Activated naive CD4-positive, alpha-beta T cell treated with anti-CD3 and anti-CD28 coated beads, Interleukin-2, amount 50 U/mL, for 72 hours (primary cell): ENCODE data around the gene KHDC1L. TPM values are rescaled to one million over a fixed set of nuclear protein-coding genes. Genes with fewer than 3 reads are reported as not detected.
A peak's percentile ranks its signal among the peaks of the same experiment; 100 is the strongest.
"Not testable (repeated sequence)": the region's sequence is repeated elsewhere in the genome, so short reads cannot be mapped to it uniquely, and the experiment has no call there.

Source experiments
- ATAC-seq, 2 donors: fragments of 150-1000 bp; cut with Tn5 transposase; 2 replicates each; pipeline ENCODE4 v1.10.0; 2021; ENCODE audit warnings: mild to moderate bottlenecking in 2 of 2, moderate library complexity in 2 of 2
- DNase-seq, 2 donors: peaks; one replicate each; pipeline ENCODE4 v3.0.0; 2021 to 2022; ENCODE audit warnings: low spot score in 2 of 2
- H3K27ac Mint-ChIP-seq, 2 donors: one replicate each; pipeline ENCODE4 v1.8.0; 2022; ENCODE audit warnings: mild to moderate bottlenecking in 2 of 2, mixed read lengths in 2 of 2
- H3K36me3 Mint-ChIP-seq, 2 donors: one replicate each; pipeline ENCODE4 v1.8.0; 2022; ENCODE audit warnings: mixed read lengths in 2 of 2
- H3K9me3 Mint-ChIP-seq, 2 donors: one replicate each; pipeline ENCODE4 v1.8.0; 2022; ENCODE audit warnings: mixed read lengths in 2 of 2
- total RNA-seq, 2 donors: library from RNA; stranded (reverse); gene quantifications; one replicate each; pipeline ENCODE4 v1.2.3, GENCODE V29; 2022

KHDC1L gene
- total RNA-seq, 2 donors from 2014 or later = not detected

- DNase-seq = no peak
- no peak overlapping the region for H3K27ac Mint-ChIP-seq
- no peaks in the 10 kb centered on the region for H3K9me3 Mint-ChIP-seq
- no peak for ATAC-seq
- no peaks in the 10 kb centered on the region for H3K36me3 Mint-ChIP-seq
Observed at GRCh38 chr6:73231986-73232391, 6.7 kb upstream of the KHDC1L start.

GRCh38 chr6:73227606-73228255 lies 2.4 kb upstream of the KHDC1L start:
- Mint-ChIP-seq H3K36me3 (no peaks in the 10 kb centered on the region), H3K9me3 (no peaks in the 10 kb centered on the region), H3K27ac (no peak overlapping the region)
- DNase-seq (no peak), ATAC-seq (no peak)

GRCh38 chr6:73216859-73217258 lies 8.4 kb downstream of the KHDC1L start:
- peaks cover 0 to 4% of the 10 kb centered on the region in 2 donors for H3K9me3 Mint-ChIP-seq
- ATAC-seq (no peak), DNase-seq (no peak)
- H3K36me3 Mint-ChIP-seq = no peaks in the 10 kb centered on the region
- H3K27ac Mint-ChIP-seq = no peak overlapping the region

GRCh38 chr6:73209117-73209516 lies 16.2 kb downstream of the KHDC1L start:
- DNase-seq (no peak), ATAC-seq (no peak)

GRCh38 chr6:73207221-73207837 lies 18.0 kb downstream of the KHDC1L start:
- H3K27ac Mint-ChIP-seq = no peak overlapping the region
- H3K9me3 Mint-ChIP-seq = no peaks in the 10 kb centered on the region

More at GRCh38 chr6:73209117-73209516, 16.2 kb downstream of the KHDC1L start:
- Mint-ChIP-seq H3K36me3 (no peaks in the 10 kb centered on the region), H3K27ac (no peak overlapping the region), H3K9me3 (no peaks in the 10 kb centered on the region)

GRCh38 chr6:73204252-73204651 lies 21.0 kb downstream of the KHDC1L start:
- Mint-ChIP-seq H3K27ac (no peak overlapping the region), H3K36me3 (no peaks in the 10 kb centered on the region), H3K9me3 (no peaks in the 10 kb centered on the region)
- no peak for ATAC-seq
- DNase-seq = no peak

More at GRCh38 chr6:73207221-73207837, 18.0 kb downstream of the KHDC1L start:
- no peaks in the 10 kb centered on the region for H3K36me3 Mint-ChIP-seq
- ATAC-seq (no peak), DNase-seq (no peak)

- H3K27ac Mint-ChIP-seq = no peak overlapping the region
- H3K36me3 Mint-ChIP-seq = no peaks in the 10 kb centered on the region
- no peaks in the 10 kb centered on the region for H3K9me3 Mint-ChIP-seq
- DNase-seq (no peak), ATAC-seq (no peak)
Observed at GRCh38 chr6:73203098-73203497, 22.2 kb downstream of the KHDC1L start.

GRCh38 chr6:73200735-73201134 lies 24.6 kb downstream of the KHDC1L start:
- ATAC-seq = no peak
- no peaks in the 10 kb centered on the region for H3K9me3 Mint-ChIP-seq
- no peaks in the 10 kb centered on the region for H3K36me3 Mint-ChIP-seq
- H3K27ac Mint-ChIP-seq = no peak overlapping the region
- no peak for DNase-seq

GRCh38 chr6:73200247-73200646 lies 25.0 kb downstream of the KHDC1L start:
- H3K9me3 Mint-ChIP-seq = no peaks in the 10 kb centered on the region
- H3K36me3 Mint-ChIP-seq = no peaks in the 10 kb centered on the region
- no peak for DNase-seq
- ATAC-seq = no peak
- no peak overlapping the region for H3K27ac Mint-ChIP-seq

- no peaks in the 10 kb centered on the region for H3K36me3 Mint-ChIP-seq
- DNase-seq (no peak), ATAC-seq (no peak)
- no peak overlapping the region for H3K27ac Mint-ChIP-seq
- H3K9me3 Mint-ChIP-seq = no peaks in the 10 kb centered on the region
Observed at GRCh38 chr6:73194744-73195143, 30.6 kb downstream of the KHDC1L start.

GRCh38 chr6:73193302-73193701 lies 32.0 kb downstream of the KHDC1L start:
- ATAC-seq, H3K36me3 Mint-ChIP-seq, H3K9me3 Mint-ChIP-seq, DNase-seq, H3K27ac Mint-ChIP-seq: not testable (repeated sequence)

- no peaks in the 10 kb centered on the region for H3K9me3 Mint-ChIP-seq
- DNase-seq (no peak), ATAC-seq (no peak)
- H3K36me3 Mint-ChIP-seq = no peaks in the 10 kb centered on the region
- H3K27ac Mint-ChIP-seq = no peak overlapping the region
Observed at GRCh38 chr6:73182021-73182607, 43.2 kb downstream of the KHDC1L start.

GRCh38 chr6:73180763-73181619 lies 44.3 kb downstream of the KHDC1L start:
- Mint-ChIP-seq H3K36me3 (no peaks in the 10 kb centered on the region), H3K27ac (no peak overlapping the region), H3K9me3 (no peaks in the 10 kb centered on the region)
- ATAC-seq (peak; percentile 69 to 89), DNase-seq (no peak)

GRCh38 chr6:73180076-73180738 lies 45.1 kb downstream of the KHDC1L start:
- Mint-ChIP-seq H3K27ac (peak overlapping the region in 1 of 2 donors; percentile 27), H3K9me3 (no peaks in the 10 kb centered on the region), H3K36me3 (no peaks in the 10 kb centered on the region)
- ATAC-seq (no peak), DNase-seq (no peak)

GRCh38 chr6:73177221-73177944 lies 47.9 kb downstream of the KHDC1L start:
- Mint-ChIP-seq H3K9me3 (no peaks in the 10 kb centered on the region), H3K27ac (no peak overlapping the region), H3K36me3 (no peaks in the 10 kb centered on the region)
- ATAC-seq = no peak
- DNase-seq = no peak

GRCh38 chr6:73176057-73176456 lies 49.2 kb downstream of the KHDC1L start:
- no peak for DNase-seq
- Mint-ChIP-seq H3K27ac (no peak overlapping the region), H3K36me3 (no peaks in the 10 kb centered on the region), H3K9me3 (no peaks in the 10 kb centered on the region)
- no peak for ATAC-seq
